Naive B cell (primary cell): ENCODE results near the gene FAM184A. TPM values are rescaled to one million over a fixed set of nuclear protein-coding genes. Genes with fewer than 3 reads are reported as not detected.

ENCODE experiments used
- ATAC-seq, 2 donors: fragments of 150-1000 bp; cut with Tn5 transposase; 2 replicates each; pipeline ENCODE4 v1.10.0; 2021; ENCODE audit warnings: low read depth in 2 of 2, mild to moderate bottlenecking in 2 of 2, moderate library complexity in 2 of 2
- DNase-seq: peaks from one replicate; pipeline ENCODE4 v3.0.0; 2022
- H3K27ac Mint-ChIP-seq, 6 donors: one replicate each; pipeline ENCODE4 v1.8.0; 2020 to 2022; ENCODE audit warnings: mild to moderate bottlenecking in 6 of 6, mixed read lengths in 6 of 6, moderate library complexity in 5 of 6, inconsistent platforms in 2 of 6
- H3K27me3 Mint-ChIP-seq, 3 donors: one replicate each; pipeline ENCODE4 v1.8.0; 2021 to 2022; ENCODE audit warnings: mixed read lengths in 3 of 3, mild to moderate bottlenecking in 1 of 3
- H3K36me3 Mint-ChIP-seq, 2 donors: one replicate each; pipeline ENCODE4 v1.8.0; 2020 to 2022; ENCODE audit warnings: mixed read lengths in 2 of 2, inconsistent platforms in 1 of 2, mild to moderate bottlenecking in 1 of 2
- H3K4me1 Mint-ChIP-seq, 3 donors: one replicate each; pipeline ENCODE4 v1.8.0; 2020 to 2022; ENCODE audit warnings: mixed read lengths in 3 of 3, inconsistent platforms in 1 of 3, mild to moderate bottlenecking in 1 of 3, moderate library complexity in 1 of 3
- H3K4me3 Mint-ChIP-seq, 8 donors: one replicate each; pipeline ENCODE4 v1.8.0; 2020 to 2022; ENCODE audit warnings: mild to moderate bottlenecking in 8 of 8, mixed read lengths in 8 of 8, moderate library complexity in 8 of 8, inconsistent platforms in 2 of 8
- H3K9me3 Mint-ChIP-seq, 7 donors: one replicate each; pipeline ENCODE4 v1.8.0; 2020 to 2022; ENCODE audit warnings: mixed read lengths in 7 of 7, mild to moderate bottlenecking in 5 of 7, inconsistent platforms in 2 of 7, moderate library complexity in 1 of 7
- polyA plus RNA-seq, 6 donors: library from polyadenylated mRNA; unstranded; fragments of 300-500 nt; fragmentation: Illumina TruSeq; gene quantifications; one replicate each; pipeline ENCODE4 v1.2.3, GENCODE V29; 2021; ENCODE audit warnings: low read depth in 6 of 6

The FAM184A gene
- polyA plus RNA-seq, 6 donors from 2014 or later, result not detected

DNA sequence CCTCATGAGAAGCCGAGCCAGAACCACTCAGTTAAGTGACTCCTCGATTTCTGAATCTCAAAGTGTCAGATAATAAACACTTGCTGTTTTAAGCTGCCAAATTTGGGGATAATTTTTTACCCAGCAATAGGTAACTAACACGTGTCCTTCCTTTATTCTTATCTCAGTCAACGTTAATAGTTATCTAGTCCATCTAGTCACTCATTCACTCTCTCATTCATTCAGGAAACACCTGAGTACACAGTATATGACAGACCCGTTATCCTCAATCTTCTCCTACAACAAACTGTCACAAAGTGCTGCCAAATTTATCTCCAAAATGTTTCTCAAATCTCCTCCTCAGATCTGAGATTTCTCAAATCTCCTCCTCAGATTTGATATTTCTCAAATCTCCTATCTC is 13.1 kb downstream of the FAM184A start:
- H3K27me3 Mint-ChIP-seq, result peaks cover 0 to 7% (median 0%) of the 10 kb centered on the region in 3 donors
- H3K4me1 Mint-ChIP-seq, result peaks cover under 1 to 4% (median under 1%) of the 10 kb centered on the region in 3 donors
- H3K9me3 Mint-ChIP-seq, result no peaks in the 10 kb centered on the region
- ATAC-seq (no peak), DNase-seq (no peak)
- H3K27ac Mint-ChIP-seq, result no peak overlapping the region
- H3K36me3 Mint-ChIP-seq, result no peaks in the 10 kb centered on the region
- no peak overlapping the region for H3K4me3 Mint-ChIP-seq

DNA sequence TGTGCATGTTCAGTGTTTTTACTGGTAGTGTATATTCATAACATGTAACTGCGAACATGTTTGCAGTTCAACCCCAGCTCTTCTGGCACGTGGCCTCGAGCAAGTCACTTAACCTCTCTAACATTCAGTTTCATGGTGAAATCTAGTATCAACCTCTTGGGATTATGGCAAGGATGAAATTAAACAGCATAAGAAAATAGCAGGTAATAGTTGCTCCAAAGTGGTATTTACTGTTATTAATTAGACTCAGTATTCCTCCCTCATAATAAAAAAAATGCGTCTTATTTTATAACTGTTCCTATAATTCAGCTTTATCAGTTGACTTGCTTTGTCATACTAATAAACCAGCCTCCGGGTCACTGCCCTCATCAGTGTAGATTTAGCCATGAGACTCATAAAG is 15.0 kb downstream of the FAM184A start:
- Mint-ChIP-seq H3K27ac (no peak overlapping the region), H3K9me3 (no peaks in the 10 kb centered on the region)

GRCh38 chr6:119061215-119061614 is 17.2 kb downstream of the FAM184A start:
- peaks cover 4 to 5% (median 4%) of the 10 kb centered on the region in 3 donors for H3K4me1 Mint-ChIP-seq
- DNase-seq (no peak), ATAC-seq (no peak)
- H3K36me3 Mint-ChIP-seq, result no peaks in the 10 kb centered on the region
- H3K27ac Mint-ChIP-seq, result no peak overlapping the region
- H3K9me3 Mint-ChIP-seq, result no peaks in the 10 kb centered on the region
- H3K27me3 Mint-ChIP-seq, result peaks cover 0 to 7% (median 5%) of the 10 kb centered on the region in 3 donors
- H3K4me3 Mint-ChIP-seq, result no peak overlapping the region

More for the DNA sequence above, 15.0 kb downstream of the FAM184A start:
- H3K4me3 Mint-ChIP-seq, result no peak overlapping the region
- ATAC-seq (no peak), DNase-seq (no peak)
- peaks cover 0 to 7% (median 0%) of the 10 kb centered on the region in 3 donors for H3K27me3 Mint-ChIP-seq
- peaks cover 4 to 5% (median 4%) of the 10 kb centered on the region in 3 donors for H3K4me1 Mint-ChIP-seq
- H3K36me3 Mint-ChIP-seq, result no peaks in the 10 kb centered on the region

DNA sequence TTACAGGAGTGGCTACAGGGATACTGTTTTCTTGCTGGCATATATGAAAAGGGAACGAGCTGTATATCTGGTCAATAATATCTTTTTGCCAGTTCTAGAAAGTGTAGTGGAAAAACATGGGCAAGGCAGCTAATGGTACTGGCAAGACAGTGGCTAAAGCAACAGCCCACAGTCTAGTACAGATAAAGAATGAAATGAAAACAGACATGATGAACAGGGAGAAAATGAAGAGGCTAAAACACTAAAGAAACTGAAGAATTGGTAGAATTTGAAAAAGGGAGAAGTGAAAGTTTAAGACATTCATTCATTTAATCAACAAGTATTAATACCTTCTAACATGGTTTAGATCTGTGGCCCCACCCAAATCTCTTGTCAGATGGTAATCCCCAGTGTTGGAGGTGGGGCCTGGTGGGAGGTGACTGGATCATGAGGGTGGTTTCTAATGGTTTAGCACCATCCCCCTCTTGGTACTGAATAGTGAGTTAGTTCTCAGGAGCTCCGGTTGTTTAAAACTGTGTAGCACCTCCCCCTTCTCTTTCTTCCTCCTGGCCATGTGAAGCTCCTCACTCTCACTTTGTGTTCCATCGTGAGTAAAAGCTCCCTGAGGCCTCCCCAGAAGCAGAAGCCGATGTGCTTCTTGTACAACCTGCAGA is 18.1 kb downstream of the FAM184A start:
- Mint-ChIP-seq H3K4me3 (no peak overlapping the region), H3K36me3 (no peaks in the 10 kb centered on the region), H3K9me3 (peaks cover 0 to 6% (median 0%) of the 10 kb centered on the region in 7 donors), H3K4me1 (peaks cover 4 to 5% (median 4%) of the 10 kb centered on the region in 3 donors), H3K27me3 (peaks cover 0 to 7% (median 5%) of the 10 kb centered on the region in 3 donors), H3K27ac (no peak overlapping the region)
- DNase-seq (no peak), ATAC-seq (peak; percentile 41 to 43)

GRCh38 chr6:119055069-119055468 is 23.4 kb downstream of the FAM184A start:
- H3K27ac Mint-ChIP-seq, result no peak overlapping the region
- DNase-seq (no peak), ATAC-seq (no peak)
- H3K9me3 Mint-ChIP-seq, result peaks cover 0 to 11% (median 4%) of the 10 kb centered on the region in 7 donors
- peaks cover 0 to 1% (median under 1%) of the 10 kb centered on the region in 3 donors for H3K4me1 Mint-ChIP-seq
- H3K36me3 Mint-ChIP-seq, result no peaks in the 10 kb centered on the region
- H3K27me3 Mint-ChIP-seq, result peaks cover 5 to 8% (median 6%) of the 10 kb centered on the region in 3 donors
- H3K4me3 Mint-ChIP-seq, result no peak overlapping the region

DNA sequence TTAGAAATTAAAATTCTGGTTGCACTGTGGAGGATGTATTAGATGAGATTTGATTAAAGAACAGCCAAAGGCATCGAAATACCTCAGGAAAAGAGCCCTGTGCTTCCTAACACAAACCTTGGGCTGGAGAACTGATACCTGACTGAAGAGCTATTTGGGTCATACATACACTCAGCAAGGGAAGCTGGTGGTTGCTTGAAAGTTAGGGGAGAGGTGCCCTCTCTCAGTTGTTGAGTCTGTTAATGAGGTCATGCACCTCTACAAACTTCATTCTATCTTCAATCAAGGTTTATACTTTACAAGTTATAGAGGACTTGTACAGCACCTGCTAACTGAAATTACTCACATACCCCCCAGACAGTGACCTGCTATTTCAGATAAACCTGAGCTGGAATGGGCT is 25.5 kb downstream of the FAM184A start:
- H3K27ac Mint-ChIP-seq, result no peak overlapping the region
- H3K9me3 Mint-ChIP-seq, result peaks cover 0 to 11% (median 4%) of the 10 kb centered on the region in 7 donors
- DNase-seq (no peak), ATAC-seq (no peak)
- H3K4me3 Mint-ChIP-seq, result no peak overlapping the region
- no peaks in the 10 kb centered on the region for H3K36me3 Mint-ChIP-seq
- peaks cover 5 to 14% (median 8%) of the 10 kb centered on the region in 3 donors for H3K27me3 Mint-ChIP-seq
- no peaks in the 10 kb centered on the region for H3K4me1 Mint-ChIP-seq

DNA sequence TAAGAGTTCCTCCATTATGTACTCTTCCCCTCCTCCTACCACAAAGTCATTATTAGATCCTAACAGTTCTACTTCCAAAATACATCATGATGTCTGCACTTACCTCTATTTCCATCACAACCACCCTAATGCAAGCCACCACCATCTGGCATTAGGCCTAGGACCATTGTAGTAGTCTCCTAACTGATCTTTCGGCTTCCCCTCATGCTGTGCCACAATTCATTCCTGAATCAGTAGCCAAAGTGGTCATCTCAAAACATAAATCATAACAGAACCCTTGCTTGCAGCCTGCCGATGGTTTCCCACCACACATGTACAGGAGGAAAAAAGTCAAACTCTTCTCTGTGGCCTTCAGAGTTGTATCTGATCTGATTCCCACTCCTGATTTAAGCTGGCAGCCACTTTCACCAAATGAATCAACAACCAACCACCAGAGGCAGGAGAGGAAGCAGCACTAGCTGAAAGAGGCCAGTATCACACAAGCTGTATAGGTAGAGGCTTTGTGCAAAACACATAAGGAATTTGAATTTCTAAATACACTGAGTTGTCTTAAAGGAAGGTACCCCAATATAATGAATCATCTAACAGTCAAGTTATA is 26.1 kb downstream of the FAM184A start:
- no peak overlapping the region for H3K4me3 Mint-ChIP-seq
- peak overlapping the region in 1 of 6 donors; percentile 51 for H3K27ac Mint-ChIP-seq
- ATAC-seq, result no peak

DNA sequence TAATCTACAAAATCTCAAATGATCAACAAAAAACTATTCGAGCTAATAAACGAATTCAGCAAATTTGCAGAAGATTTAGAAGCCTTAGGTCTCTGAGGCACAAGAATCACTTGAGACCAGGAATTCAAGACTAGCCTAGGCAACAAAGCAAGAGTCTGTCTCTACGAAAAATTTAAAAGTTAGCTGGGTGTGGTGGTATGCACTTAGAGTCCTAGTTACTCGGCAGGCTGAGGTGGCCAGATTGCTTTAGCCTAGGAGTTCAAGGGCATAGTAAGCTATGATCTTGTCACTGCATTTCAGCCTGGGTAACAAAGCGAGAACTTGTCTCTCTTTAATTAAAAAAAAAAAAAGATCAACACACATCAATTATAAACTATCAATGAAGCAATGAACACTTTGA is 34.2 kb downstream of the FAM184A start:
- no peaks in the 10 kb centered on the region for H3K4me1 Mint-ChIP-seq
- H3K27me3 Mint-ChIP-seq, result peaks cover 4 to 28% (median 18%) of the 10 kb centered on the region in 3 donors
- peaks cover 0 to 5% (median 0%) of the 10 kb centered on the region in 7 donors for H3K9me3 Mint-ChIP-seq
- no peaks in the 10 kb centered on the region for H3K36me3 Mint-ChIP-seq
- ATAC-seq (no peak), DNase-seq (no peak)
- no peak overlapping the region for H3K27ac Mint-ChIP-seq
- no peak overlapping the region for H3K4me3 Mint-ChIP-seq

More for the DNA sequence above, 26.1 kb downstream of the FAM184A start:
- H3K9me3 Mint-ChIP-seq, result peaks cover 0 to 11% (median 5%) of the 10 kb centered on the region in 7 donors
- DNase-seq, result no peak
- no peaks in the 10 kb centered on the region for H3K36me3 Mint-ChIP-seq
- H3K27me3 Mint-ChIP-seq, result peaks cover 5 to 20% (median 14%) of the 10 kb centered on the region in 3 donors
- no peaks in the 10 kb centered on the region for H3K4me1 Mint-ChIP-seq

GRCh38 chr6:119043783-119044182 is 34.7 kb downstream of the FAM184A start:
- DNase-seq (no peak), ATAC-seq (no peak)
- Mint-ChIP-seq H3K4me1 (no peaks in the 10 kb centered on the region), H3K4me3 (no peak overlapping the region), H3K9me3 (peaks cover 0 to 5% (median 0%) of the 10 kb centered on the region in 7 donors), H3K27me3 (peaks cover 4 to 28% (median 18%) of the 10 kb centered on the region in 3 donors), H3K27ac (no peak overlapping the region), H3K36me3 (no peaks in the 10 kb centered on the region)

DNA sequence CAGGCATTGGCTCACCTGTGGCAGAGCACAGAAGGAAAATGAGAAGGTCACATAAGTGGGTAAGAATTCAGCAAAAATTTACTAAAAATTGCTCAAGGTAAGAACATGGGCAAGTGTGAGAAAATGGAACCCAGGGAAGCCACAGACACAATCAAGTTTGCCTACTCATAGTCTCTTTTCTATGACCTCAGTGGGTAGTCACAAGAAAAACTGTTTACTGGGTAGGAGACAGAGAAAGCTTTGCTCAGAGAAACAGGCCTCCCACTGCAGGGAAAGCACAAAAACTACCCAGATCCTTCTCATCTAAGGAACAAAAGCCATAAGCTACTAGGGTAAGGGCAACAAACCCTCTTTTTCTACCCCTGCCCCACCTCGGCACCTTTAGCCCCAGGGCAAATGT is 35.2 kb downstream of the FAM184A start:
- Mint-ChIP-seq H3K4me1 (no peaks in the 10 kb centered on the region), H3K36me3 (no peaks in the 10 kb centered on the region), H3K9me3 (peaks cover 0 to 5% (median 0%) of the 10 kb centered on the region in 7 donors), H3K27ac (no peak overlapping the region), H3K27me3 (peaks cover 4 to 25% (median 18%) of the 10 kb centered on the region in 3 donors), H3K4me3 (no peak overlapping the region)
- DNase-seq (no peak), ATAC-seq (no peak)

GRCh38 chr6:119040636-119041035 is 37.8 kb downstream of the FAM184A start:
- Mint-ChIP-seq H3K36me3 (no peaks in the 10 kb centered on the region), H3K4me3 (no peak overlapping the region), H3K4me1 (no peaks in the 10 kb centered on the region), H3K27me3 (peaks cover 0 to 8% (median 0%) of the 10 kb centered on the region in 3 donors), H3K27ac (no peak overlapping the region), H3K9me3 (peaks cover 0 to 3% (median 0%) of the 10 kb centered on the region in 7 donors)
- ATAC-seq, result no peak
- DNase-seq, result no peak

DNA sequence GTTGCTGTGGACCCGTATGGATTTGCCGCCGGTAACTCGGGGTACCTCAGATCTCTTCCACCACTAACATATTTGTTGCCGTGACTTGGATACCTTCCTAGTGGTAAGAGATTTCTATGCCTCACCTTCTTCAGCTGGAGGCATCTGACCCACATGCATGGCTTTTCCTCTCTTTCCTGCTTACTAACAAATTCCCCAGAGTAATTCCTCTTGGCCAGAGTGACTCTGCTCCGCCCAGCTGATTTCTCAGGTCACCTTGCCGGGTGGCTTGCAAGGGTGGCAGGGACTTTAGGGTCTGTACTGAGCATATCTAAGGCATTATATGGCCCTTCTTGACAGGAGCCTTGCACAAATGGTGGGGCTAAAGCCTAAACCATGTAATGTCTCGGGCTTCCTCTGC is 38.2 kb downstream of the FAM184A start:
- no peak for ATAC-seq
- Mint-ChIP-seq H3K4me3 (no peak overlapping the region), H3K4me1 (no peaks in the 10 kb centered on the region), H3K36me3 (no peaks in the 10 kb centered on the region), H3K27ac (no peak overlapping the region), H3K9me3 (peaks cover 0 to 3% (median 0%) of the 10 kb centered on the region in 7 donors), H3K27me3 (peaks cover 0 to 4% (median 0%) of the 10 kb centered on the region in 3 donors)
- DNase-seq, result no peak

DNA sequence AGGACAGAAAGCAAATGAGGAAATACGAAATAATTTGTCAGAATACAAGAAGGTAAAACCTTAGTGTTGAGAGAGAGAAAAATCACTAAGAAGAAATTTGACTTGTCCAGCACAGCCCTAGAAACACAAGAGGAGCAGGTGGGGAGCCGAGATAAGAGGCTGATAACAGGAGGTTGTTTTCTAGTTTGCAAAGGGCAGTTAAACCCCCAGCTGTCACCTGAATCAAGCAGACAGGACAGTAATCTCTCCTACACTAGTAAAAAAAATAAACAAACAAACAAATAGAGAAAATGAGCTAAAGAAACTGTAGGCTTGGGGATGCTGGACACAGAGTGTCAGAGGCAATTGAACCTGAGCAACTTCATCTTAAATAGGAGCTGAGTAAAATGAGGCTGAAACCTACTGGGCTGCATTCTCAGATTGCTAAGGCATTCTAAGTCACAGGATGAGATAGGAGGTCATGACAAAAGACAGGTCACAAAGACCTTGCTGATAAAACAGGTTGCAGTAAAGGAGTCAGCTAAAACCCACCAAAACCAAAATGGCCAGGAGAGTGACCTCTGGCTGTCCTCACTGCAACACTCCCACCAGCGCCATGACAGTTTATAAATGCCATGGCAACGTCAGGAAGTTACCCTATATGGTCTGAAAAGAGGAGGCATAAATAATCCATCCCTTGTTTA is 40.4 kb downstream of the FAM184A start:
- Mint-ChIP-seq H3K4me1 (no peaks in the 10 kb centered on the region), H3K4me3 (no peak overlapping the region), H3K27me3 (no peaks in the 10 kb centered on the region), H3K36me3 (no peaks in the 10 kb centered on the region), H3K27ac (no peak overlapping the region), H3K9me3 (no peaks in the 10 kb centered on the region)
- DNase-seq, result no peak
- no peak for ATAC-seq
